AG10803 (cell line): ENCODE data around the gene SLC6A18.

Source experiments
- DNase-seq: peaks from one replicate; pipeline ENCODE4 v3.0.0; 2010; ENCODE audit warnings: low read depth
- H3K4me3 ChIP-seq: 2 replicates; pipeline ENCODE4 v1.5.1; 2011; ENCODE audit warnings: mild to moderate bottlenecking, low read length, control low read depth
- TF ChIP-seq, protein P1 (sequence below): conservative IDR thresholded peaks from 2 replicates; pipeline ENCODE4 v1.5.1; 2011; ENCODE audit warnings: mild to moderate bottlenecking, low read length, control low read depth, inconsistent platforms

SLC6A18 gene

DNA sequence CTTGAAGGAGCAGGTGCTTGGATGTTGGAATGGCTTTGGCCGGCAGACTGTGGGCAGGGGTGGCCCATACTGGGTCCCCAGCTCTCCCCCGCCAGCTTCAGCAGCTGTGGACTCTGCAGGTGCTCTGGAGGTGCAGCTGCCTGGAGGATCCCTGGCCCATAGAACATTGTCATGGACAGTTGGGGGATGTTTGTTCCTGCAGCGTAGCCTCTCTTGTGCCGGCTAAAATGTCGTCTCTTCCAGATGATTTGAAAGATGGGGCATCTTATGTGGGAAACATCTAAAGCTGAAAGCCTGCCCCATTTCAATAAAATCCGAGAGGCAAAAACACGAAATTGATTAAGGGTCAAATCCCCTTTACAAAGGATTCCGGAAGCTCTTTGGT lies 37.2 kb upstream of the SLC6A18 start:
- TF ChIP-seq, protein P1, sequence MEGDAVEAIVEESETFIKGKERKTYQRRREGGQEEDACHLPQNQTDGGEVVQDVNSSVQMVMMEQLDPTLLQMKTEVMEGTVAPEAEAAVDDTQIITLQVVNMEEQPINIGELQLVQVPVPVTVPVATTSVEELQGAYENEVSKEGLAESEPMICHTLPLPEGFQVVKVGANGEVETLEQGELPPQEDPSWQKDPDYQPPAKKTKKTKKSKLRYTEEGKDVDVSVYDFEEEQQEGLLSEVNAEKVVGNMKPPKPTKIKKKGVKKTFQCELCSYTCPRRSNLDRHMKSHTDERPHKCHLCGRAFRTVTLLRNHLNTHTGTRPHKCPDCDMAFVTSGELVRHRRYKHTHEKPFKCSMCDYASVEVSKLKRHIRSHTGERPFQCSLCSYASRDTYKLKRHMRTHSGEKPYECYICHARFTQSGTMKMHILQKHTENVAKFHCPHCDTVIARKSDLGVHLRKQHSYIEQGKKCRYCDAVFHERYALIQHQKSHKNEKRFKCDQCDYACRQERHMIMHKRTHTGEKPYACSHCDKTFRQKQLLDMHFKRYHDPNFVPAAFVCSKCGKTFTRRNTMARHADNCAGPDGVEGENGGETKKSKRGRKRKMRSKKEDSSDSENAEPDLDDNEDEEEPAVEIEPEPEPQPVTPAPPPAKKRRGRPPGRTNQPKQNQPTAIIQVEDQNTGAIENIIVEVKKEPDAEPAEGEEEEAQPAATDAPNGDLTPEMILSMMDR = no peak
- no peak overlapping the region for H3K4me3 ChIP-seq
- DNase-seq = no peak

DNA sequence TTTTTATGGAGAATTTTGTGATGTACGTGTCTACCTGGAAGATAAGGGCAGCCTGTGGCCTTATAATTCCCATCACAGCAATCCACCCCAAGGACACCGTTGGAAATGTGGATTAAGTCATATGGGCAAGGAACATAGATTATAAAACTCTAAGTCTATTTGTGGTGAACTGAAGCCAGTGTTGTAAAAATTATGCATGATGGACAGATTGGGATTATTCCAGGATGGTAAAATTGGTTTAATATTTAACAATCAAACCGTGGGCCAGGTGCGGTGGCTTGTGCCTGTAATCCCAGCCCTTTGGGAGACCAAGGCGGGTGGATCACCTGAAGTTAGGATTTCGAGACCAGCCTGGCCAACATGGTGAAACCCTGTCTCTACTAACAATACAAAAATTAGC lies 36.7 kb upstream of the SLC6A18 start:
- TF ChIP-seq, protein P1 = no peak
- H3K4me3 ChIP-seq = no peak overlapping the region
- DNase-seq = no peak

DNA sequence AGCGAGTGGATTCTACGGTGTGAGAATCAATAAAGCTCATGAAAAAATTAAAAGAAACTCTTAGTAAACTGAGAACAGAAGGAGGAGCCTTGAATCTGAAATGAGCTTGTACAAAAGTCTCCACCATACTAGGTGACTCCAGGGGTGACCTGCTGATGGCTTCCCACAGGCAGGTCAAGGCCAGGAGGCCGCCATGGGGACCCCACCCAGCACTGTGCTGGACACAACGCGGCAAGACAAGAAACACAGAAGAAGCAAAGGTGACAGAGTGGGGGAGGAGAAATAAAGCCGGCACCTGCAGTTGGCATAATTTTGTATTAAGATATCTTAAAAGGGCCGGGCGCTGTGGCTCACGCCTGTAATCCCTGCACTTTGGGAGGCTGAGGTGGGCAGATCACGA lies 35.9 kb upstream of the SLC6A18 start:
- TF ChIP-seq, protein P1 = no peak
- DNase-seq = no peak
- no peak overlapping the region for H3K4me3 ChIP-seq

DNA sequence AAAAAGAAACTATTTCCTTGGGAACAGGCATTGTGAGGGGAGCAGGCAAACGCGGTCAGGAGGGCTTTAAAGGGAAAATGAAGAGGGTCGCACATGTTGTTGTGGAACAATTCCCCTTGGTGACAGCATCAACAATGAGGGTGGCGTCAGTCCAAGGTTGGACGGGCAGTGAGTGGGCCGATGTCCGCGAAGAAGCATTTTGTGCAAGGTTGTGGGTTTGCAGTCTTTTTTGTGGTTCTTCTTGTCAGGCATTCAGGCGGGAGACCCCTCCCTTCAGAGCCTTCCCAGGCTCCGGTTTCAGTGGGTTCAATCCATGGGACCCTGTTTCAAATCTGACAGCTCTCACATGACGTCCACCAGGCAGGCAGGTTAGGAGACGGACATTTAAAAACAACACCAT lies 34.9 kb upstream of the SLC6A18 start:
- TF ChIP-seq, protein P1 = no peak
- no peak for DNase-seq
- no peak overlapping the region for H3K4me3 ChIP-seq

DNA sequence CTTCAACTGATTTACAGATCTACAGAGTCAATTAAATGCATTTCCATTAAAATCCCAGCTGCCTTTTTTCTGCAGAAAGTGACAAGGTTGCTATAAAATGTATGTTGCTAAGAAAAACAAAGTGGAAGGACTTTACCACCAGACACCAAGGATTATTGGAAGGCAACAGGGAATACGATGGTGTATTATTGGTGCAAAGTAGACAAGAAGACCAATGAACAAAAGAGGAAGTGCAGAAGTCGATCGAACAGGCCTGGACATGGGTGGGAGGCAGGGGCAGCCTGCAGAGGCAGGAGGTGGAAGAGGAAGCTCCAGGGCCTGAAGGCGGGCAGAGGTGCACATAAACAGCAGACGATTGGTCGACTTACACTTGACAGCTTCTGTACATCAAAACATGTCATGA lies 34.3 kb upstream of the SLC6A18 start:
- no peak for DNase-seq
- TF ChIP-seq, protein P1 = no peak
- H3K4me3 ChIP-seq = no peak overlapping the region

DNA sequence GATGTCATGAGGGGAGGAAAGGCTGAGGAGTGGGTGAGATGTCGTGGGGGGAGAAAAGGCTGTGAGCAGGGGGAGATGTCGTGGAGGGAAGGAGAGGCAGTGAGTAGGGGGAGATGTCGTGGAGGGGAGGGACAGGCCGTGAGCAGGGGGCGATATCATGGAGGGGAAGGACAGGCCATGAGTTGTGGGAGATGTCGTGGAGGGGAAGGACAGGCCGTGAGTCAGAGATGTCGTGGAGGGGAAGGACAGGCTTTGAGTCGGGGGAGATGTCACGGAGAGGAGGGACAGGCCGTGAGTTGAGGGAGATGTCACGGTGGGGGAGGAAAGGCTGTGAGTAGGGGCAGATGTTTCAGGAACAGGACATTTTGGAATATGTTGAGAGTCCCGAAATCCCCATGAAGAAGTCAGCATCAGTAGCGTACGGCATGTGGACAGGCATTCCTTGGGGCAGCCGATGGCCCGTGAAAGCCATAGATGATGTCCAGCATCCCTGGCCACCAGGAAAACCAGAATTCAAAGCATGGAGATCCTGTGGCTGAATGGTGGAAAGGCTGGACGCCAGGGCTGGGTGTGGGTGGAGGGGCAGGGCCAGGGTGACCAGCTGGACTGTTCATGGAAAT lies 32.1 kb upstream of the SLC6A18 start:
- DNase-seq = no peak
- H3K4me3 ChIP-seq = no peak overlapping the region
- TF ChIP-seq, protein P1 = no peak

DNA sequence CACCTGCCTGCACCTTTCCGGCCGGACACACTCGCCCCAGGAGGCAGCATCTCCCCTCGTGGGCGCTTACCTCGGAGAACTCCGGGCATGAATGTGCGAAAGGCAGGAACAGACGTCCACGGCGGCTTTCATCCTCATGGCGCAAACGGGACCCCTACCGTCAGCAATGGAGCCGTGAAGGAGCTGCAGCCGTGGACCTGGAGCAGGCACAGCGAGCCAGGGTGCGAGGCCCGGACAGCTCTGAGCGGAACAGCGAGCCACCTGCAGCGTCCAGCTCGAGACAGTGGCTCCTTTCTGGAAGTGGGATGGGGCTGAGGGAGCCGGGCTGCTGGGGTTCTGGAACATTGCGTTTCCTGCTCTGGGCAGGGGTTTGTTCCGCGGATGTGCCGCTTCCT lies 31.6 kb upstream of the SLC6A18 start:
- TF ChIP-seq, protein P1 = no peak
- DNase-seq = no peak
- no peak overlapping the region for H3K4me3 ChIP-seq
